ENCODE measurements around the gene KSR1.

KSR1 gene

DNA sequence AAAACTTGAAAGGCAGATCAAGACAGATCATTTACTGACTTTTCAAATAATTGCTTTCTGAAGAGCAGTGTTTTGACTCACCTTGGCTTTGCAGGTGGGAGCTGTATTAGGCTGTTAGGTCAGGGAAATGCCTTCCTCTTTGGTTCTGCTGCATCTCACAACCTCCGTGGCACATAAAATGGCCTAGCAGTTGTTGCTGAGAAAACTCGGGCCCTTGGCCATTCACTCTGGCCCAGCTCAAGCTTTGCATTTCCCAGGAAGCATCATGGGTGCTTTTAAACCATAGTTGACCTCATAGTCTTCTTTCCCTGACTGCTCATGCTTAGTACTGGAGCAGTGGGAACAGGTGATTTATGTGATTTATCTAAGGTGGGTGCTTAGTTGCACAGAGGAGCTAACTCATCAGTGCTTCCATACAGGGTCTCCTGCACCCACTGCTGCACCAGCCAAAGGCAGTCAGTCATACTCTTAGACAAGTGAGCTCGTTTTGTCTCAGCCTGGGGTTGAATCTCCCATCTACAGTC is 83.6 kb downstream of the KSR1 start:
- DNase-seq = no peak

DNA sequence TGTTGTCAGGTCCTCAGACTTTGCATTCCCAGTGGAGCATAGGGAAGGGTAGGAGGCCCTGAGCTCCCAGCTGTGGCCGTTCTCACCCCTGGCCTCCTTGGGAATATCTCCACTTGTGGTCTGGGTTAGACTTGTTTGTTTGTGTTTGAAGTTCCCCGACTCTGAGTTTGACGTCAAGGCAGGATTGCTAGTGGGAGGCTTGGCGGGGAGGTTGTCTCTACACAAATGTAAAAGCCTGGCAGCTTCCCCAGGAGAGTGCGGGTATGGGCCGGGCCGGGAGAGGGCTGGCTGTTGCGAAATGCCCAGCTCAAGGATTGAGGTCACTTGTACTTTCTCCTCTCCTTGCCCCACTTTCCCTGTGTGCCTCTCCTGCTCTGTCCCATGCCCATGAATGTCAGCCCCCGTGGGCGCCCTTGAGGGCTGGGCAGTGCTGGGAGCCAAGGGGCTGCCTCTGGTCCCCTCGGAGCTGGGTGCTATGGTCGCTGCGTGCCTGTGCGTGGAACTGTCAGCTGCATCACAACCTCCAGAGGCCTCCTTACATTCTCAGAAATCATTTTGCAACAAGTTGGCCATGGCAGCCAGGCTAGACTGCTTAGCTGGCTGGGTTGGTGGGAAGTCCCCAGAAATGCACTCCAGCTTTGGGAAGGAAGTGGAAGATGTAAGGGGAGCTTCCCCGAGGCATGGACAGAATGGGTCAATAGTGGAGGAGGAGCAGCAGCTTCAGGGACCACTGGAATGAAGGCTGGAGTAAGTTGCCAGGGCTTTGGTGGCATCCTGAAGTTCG is 84.3 kb downstream of the KSR1 start:
- no peak for DNase-seq

DNA sequence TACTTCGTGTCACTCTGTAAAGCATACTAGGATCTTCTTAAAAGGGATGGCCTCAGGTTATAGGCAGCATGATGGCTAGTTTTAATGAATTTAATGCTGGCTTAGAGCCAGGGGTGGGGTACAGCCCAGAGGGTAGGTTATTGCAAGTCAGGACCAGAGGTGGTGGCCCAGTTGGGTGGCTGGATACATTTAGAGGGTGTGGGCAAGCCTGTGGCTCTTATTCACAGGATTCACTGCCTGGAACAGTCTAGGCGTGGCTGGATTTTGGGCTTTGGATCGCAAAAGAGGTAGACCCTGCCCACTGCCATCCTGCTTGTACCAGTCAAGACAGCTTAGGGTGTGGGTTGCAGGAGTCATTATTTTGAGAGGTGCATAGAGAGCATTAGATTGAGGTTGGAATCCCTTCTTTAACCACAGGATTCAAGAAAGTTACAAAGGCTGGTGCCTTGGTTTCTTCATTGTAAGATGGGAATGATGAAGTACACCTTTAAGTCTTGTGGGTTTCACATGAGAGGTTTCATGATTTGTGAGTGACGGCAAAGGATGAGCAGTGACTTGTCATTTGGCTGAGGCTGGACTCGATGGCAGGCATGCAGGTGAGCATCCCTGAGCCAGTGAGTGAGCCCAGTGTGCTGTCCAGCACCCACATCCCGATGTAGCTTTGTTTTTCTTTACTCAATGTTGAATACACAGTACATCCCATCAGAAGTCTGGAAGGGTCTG is 85.2 kb downstream of the KSR1 start:
- DNase-seq = no peak

DNA sequence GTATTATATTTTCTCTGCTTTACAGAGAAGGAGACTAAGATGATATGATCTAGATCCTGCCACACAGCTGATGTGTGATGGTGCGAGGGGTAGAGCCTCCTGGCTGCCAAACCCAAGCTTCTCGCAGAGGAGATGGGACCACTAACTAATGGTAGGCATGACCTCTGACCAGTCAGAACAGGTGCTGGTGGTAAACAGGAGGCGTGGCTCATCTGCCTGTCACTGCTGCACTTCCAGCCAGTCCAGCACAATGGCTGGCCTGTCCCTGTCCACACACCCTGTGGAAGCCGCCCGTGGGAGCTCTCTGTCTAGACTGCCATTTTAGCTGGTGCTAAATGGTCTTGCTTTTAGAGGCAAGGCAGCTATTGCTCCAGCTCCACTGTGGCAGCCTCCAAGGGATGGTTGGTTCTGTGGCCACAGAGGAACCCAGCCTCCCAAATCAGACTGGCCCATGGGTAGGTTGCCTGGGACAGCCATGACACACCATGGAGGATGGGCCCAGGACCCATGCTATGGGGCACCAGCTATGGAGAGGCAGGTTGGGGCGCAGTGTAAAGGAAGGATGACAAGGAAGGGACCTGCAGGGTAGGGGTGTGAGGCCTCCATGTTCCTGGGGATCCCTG is 86.7 kb downstream of the KSR1 start:
- no peak for DNase-seq

DNA sequence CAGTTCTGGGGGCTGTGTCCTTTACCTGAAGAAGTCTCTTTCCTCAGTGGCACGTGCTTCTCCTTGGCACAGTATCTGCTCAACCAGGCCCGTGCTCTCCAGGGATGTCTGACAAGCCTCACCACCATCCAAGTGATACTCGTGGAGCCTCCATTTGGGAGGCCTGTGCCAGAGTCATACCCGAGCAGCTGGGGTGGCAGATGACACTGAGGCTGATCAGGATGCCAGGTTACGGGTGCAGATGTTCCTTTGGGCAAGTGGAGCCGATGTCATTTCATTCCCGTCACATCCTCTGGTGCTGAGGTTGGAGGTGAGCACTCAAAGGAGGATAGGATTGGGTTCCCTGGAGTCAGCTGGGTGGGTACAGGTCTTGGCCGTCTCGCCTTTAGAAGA is 87.2 kb downstream of the KSR1 start:
- no peak for DNase-seq

DNA sequence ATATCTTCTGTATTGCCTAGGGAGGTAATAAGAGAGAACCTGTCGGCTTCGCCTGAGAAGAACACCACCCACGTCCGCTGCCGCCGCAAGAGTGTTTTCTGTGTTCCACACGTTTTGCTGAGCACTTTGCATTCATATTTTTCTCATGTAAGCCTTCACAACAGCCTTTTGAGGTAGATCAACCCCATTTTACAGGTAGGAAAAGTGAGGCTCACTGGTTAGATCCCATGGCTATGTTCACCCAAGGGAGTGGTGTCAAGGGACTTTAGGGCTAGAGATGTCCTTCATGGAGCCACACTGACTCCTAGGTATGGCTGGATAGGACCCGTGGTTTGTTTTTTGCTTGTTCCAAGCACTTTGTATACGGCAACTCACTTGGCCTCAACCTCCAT is 87.7 kb downstream of the KSR1 start:
- no peak for DNase-seq

DNA sequence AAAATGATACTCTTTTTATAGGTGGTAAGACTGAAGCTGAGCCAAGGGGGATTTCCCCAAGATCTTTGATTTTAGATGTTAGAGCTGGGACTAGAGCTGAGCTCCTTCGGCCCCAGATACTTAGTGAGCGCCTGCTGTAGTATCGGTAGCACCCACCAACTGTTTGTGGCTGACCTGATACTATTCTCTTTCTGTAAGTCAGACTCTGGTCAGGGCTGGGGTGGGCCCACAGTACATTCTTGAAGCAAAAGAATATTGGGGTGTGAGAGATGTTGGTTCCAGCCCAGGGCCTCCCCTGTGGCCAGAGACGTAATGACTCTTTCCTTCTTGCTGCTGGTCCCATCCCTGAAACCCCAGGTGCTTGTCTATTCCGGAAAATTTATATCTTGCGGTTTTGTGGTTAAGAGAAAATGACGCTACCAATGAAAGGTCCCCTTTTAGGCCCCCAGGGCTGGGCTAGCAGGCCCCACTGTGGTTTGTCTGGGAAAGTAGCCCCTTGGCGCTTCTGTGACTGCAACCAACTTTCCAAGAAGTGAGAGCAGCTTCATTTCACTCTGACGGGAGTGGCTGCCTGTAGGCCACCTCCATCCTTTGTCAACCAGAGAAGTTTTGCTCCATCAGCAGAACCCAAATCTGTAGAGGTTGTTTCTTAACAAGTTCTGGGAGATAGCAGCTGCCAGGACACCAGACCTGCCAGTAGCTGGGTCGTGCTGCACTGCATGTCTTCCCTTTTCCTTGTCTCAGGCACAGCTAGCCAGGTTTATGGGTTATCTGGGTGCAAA is 88.3 kb downstream of the KSR1 start:
- DNase-seq = peak; percentile 13 to 31

DNA sequence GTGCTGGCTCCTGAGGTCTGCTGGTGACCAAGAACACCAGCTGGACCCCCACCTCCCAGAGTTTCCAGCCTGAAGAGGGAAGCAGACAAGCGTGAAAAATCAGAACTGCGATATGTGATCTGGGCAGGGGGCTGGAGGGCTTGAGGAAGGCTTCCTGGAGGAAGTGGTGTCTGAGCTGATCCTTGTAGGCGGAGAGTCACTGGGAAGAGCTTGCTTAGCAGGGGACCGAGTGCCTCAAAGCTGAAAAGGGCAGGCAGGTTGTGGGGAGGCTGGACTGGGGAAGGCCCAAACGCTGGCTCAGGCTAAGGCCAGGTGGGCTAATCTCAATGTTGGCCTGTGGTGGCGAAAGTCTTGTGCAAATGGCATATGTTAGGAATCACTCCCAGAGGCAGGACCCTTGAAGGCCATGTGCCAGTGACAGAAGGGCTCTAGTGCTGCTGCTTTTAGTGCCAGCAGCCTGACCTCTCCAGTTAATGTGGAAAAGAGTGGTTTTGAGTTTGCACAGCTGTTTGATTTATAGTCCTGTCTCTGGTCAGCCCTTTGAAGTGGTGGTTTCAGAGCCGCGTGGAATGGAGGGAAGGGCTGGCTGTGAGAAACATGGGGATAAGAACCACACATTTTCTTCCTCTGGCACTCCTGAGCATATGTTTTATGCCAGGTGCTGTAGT is 89.4 kb downstream of the KSR1 start:
- no peak for DNase-seq

DNA sequence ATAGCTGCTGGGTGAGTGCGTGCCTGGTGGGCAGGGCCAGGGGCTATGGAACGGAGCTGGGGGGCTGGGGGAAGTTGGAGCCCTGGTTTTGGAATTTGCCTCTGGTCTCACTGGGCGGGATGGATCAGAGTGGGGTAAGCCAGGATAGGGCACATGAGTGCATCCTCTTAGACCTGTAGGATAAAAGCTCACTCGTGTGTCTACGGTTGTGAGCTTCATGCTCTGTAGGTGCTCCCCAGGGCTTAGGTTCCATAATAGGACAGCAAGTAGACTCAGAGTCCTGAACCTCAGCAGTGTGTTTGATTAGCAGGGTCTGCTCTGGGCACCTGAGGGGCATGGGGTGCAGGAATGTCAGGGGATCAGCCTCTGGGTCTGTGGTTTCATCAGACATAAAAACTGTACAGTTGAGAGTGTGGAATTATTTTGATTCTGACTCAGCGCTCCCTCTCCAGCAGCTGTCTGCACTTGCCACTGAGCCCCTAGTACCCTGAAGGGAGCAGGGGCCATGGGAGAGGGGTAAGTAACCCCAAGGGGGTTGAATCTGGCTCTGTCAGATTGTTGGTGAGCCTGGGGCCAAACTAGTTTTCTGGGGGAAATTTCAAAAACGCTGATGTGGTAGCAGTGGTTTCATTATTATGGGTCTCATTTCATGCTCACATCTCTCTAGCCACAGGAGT is 90.5 kb downstream of the KSR1 start:
- DNase-seq = no peak

DNA sequence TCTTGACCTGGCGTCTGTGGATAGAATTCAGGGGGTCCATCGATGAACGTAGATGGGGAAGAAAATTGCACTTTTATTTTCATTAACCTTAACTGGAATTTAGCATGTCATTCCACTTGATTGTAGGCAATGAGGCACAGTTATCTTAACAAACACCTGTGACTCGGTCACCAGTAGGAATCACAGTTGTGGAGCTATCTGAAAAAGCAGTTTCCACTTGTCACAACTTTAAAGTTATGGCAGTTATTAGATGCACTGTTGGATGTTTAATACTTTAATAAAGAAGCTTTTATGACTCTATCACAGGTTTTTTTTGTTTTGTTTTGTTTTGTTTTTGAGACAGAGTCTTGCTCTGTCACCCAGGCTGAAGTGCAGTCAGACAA is 91.0 kb downstream of the KSR1 start:
- no peak for DNase-seq

DNA sequence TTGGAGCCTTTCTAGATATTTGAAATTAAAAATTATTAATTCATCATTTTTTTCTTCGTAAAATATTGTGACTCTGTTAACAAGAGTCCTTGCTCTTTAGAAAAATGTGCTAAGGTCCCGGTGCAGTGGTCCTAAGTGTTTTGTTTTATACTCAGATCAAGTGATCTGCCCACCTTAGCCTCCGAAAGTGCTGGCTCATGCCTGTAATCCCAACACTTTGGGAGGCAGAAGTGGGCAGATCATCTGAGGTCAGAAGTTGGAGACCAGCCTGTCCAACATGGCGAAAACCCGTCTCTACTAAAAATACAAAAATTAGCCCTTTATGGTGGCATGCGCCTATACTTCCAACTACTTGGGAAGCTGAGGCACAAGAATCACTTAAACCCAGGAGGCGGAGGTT is 92.1 kb downstream of the KSR1 start:
- no peak for DNase-seq

DNA sequence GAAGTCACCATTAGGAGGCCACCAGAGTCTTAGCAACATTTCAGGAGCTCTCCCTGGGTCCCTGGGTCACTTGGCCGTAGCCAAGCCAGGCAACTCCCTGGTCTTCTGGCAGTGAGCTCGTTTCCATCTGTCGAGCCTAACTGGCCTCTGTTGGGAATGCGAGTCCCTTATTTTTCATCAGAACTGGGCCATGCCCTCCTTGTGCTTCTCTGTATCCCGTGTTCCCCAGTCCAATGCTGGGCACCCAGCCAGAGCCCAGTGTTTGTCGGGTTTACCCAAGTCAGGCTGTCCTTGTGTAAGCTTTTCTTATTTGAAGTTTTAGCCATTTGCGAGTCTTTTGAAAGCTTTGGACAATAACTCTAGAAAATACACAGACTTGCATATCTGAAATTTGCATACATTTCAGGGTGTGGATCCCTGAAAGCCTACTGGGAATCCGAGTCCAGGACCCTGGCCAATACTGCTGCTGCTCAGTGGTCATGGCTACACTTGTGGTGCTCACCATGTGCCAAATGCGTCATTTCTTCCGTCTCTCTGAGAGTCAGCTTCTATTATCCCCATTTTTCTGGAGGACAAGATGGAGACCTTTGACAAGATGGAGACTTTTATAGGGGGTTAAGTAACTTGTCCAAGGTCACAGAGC is 93.1 kb downstream of the KSR1 start:
- DNase-seq = no peak

DNA sequence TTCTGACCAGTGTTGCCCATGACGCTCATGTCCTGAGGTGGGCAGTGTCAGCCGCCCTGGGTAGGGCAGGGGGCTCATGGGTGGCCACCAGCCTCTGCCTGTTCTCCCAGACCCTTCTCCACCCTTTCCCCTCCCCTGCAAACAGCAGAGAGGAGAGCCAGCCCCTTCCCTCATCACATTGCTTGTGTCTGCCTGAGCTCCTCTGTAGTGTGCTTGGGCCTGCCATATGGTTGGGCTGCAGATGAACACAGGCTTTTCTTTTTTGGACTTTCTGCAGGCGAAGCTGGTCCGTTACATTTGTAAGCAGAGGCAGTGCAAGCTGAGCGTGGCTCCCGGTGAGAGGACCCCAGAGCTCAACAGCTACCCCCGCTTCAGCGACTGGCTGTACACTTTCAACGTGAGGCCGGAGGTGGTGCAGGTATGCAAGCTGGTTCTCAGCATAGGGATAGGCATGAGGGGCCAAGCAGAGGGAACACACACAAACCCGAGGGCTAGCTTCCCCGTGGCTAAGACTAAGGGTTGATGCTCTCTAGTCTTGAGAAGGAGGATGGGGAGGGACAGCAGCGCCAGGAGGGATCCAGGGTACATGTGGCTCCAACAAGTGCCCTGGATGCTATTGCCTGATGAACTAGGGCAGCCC is 94.2 kb downstream of the KSR1 start:
- no peak for DNase-seq

DNA sequence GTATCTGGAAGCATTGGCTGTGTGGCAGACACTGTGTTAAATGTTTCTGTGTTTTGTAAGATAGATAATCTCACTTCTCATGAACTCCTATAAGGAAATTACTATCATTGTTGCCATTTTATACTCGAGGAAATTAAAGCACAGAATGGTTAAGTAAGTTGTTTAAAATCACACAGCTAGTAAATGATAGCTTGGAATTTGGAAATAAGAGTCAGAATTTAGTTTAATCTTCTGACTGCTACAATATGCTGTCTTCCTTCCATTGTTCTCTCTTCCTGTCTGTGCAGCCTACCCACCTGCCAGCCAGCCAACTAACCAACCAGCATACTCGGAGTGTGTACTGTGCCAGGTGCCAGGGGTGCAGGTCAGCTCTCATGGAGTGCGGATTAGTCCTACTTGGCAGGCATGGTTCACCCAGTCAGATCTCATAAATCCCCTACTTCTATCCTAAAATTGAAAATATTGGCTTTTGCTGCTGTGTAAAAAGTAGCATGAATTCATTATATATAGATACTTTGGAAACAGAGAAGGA is 94.8 kb downstream of the KSR1 start:
- DNase-seq = no peak

DNA sequence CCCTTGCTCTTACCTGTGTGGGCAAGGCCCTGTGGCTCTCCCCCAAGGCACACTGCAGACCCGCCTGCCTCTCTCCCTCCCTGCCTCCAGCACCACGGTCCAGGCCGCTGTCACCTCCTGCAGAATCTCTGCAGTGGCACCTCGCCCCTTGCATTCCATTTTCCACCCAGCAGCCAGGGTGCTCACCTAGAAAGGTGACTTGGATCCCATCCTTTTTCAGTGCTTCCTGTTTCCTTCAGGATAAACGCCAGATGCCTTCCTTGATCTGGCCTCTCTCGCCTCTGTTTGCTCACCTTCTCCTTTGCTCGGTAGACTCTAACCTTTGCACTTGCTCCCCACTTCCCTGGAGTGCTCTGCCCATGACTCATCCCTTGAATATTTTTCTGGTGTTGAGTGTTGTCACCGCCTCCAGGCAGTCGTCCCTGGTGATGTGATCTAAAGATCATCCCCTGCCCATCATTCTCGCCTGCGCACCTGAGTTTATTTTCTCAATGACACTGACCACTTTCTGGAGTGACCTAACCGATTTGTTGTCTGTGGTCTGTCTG is 95.5 kb downstream of the KSR1 start:
- no peak for DNase-seq

DNA sequence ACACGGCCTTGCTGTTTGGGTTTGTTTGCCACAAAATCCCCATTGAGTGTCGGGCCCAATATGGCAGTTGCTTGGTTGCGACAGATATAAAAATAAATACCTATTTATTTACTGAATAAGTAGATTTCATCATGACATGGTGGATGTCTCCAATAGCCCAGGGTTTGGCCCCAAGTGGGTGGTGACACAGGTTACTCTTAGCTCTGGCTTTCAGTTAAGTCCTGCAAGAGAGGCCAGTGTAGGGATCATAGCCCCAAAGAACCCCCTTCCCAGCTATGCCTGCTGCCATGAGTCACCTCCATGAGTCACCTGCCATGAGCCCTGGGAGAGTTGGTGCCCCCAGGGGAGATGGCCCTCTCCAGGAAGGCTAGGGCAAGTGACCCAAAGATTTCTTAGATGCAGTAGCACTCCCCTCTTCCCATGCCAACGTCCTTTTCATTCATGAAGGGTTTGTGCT is 96.1 kb downstream of the KSR1 start:
- DNase-seq = no peak

DNA sequence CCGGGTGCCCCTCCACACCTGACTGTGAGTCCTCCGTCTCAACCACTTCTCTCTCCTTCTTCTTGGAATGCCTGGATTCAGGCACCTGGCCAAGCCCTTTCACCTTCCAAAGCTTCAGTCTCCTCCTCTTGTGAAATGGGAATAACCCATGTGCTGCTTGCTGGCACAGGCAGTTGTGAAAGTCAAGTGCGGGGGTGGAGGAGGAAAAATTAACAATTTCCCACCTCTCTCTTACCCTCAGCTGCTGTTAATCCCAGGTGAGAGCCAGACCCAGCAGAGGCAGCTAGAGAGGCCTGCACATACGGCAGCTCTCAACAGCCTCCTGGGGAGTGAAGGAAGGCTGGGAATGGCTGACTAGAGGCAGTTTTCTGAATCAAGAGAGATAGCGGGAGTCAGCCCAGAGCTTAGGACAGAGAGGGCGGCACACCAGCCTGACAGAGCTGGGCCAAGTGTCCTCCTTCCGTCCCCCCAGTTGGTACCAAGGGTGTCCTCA is 96.8 kb downstream of the KSR1 start:
- no peak for DNase-seq

DNA sequence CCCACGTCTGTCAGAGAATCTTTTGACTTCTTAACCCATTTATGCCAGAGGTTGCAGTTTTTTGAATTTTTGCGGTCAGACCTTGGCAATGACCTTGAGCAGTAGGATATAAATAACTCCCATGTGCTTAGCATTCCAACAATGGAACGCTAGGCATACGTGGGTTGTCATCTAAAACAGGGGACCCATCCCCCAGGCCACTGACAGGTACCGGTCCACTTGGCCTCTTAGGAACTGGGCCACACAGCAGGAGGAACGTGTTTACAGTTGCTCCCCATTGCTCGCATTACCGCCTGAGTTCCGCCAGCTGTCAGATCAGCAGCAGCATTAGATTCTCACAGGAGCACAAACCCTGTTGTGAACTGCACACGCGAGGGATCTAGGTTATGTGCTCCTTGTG is 97.9 kb downstream of the KSR1 start:
- DNase-seq = no peak

DNA sequence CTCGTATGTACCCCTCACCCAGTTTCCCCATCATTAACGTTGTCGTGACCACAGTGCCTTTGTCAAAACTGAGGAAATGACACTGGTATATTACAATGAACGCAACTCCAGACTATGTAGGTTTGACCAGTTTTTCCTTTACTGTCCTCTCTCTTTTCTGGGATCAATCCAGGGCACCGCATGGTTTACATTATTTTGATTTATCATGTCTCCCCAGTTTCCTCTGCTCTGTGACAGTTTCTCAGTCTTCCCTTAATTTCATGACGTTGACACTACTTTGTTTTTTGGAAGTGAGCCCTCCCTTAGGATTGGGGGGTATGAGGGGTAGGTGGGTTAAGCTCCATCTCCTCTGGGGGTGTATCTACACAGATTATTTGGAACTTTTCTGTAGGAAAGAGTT is 98.7 kb downstream of the KSR1 start:
- no peak for DNase-seq

DNA sequence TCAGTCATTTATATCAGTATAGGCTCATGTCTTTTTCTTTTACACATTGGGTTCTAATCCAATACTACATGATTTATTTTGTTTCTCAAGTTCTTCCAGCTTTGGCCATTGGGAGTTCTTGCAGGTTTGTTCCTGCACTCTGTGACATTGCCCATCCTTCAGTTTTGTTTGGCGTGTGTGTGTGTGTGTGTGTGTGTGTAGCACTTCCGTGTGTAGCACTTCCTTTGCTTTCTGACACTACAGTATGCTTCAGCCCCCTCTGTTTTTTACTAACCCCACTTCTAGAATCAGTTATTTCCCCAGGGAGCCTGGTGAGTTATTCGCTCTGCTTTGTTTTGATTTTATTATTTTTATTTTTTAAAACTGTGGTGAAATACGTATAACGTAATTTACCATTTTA is 99.1 kb downstream of the KSR1 start:
- no peak for DNase-seq

Measured in stimulated activated CD4-positive, alpha-beta T cell treated with anti-CD3 and anti-CD28 coated beads, Interleukin-4, amount 100 ng/mL, for 4 hours (primary cell).